HG03354 (cell line): Measurements from ENCODE around the gene CDKL1.
"Not testable (repeated sequence)": the region's sequence is repeated elsewhere in the genome, so short reads cannot be mapped to it uniquely, and the experiment has no call there.

Experiments
- ATAC-seq: cut with Tn5 transposase; IDR thresholded peaks from one replicate; pipeline ENCODE4 v1.9.1; 2021; ENCODE audit warnings: mild to moderate bottlenecking; ENCODE audit not compliant: unreplicated experiment, poor library complexity, severe bottlenecking

CDKL1 gene

GRCh38 chr14:50389668-50390441 lies 6.8 kb downstream of the CDKL1 start:
- no peak for ATAC-seq

DNA sequence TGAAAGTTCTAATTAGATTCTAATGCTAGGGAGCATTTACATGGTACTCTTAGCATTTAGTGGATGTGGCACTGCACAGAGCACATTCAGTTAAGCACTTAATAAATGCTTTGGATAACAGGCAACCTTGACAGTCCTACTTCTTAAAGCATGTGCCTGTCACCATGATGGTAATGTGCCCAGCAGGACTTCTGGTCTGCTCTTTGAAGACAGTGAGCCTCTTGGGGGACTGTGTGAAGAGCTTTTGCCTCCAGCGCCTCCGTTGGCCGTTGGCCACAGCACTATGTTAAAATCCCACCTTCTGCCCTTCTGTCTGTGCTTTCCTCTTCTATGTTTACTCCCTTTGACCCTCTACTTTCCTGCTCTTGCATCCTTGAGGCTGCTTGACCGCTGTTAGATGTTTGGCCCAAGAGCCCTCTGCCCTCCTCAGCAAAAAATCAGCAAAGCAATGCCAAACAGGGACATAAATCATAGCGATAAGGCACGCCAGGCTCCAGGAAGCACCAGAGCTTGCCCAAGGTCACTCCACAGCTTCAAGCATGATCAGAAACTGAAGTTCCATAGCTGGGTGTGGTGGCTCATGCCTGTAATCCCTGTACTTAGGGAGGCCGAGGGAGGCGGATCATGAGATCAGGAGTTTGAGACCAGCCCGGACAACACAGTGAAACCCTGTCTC lies 8.3 kb downstream of the CDKL1 start:
- ATAC-seq: no peak

DNA sequence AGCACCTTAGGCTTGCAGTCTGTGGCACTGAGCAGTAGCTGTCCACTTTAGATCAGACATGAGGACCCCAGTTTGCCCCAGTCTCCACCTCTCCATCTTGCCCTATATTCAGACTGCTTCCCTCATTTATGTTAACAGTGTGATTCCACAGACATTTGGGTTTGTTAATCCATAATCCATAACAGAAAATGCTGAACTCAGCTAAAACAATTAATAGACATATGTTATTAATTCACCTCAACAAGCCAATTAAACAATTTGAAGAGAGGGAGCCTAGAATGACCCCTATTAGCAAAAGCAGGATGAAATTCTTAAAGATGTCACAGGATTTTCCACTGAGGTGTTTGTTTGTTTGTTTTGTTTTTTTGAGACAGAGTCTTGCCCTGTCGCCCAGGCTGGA lies 9.1 kb downstream of the CDKL1 start:
- no peak for ATAC-seq

DNA sequence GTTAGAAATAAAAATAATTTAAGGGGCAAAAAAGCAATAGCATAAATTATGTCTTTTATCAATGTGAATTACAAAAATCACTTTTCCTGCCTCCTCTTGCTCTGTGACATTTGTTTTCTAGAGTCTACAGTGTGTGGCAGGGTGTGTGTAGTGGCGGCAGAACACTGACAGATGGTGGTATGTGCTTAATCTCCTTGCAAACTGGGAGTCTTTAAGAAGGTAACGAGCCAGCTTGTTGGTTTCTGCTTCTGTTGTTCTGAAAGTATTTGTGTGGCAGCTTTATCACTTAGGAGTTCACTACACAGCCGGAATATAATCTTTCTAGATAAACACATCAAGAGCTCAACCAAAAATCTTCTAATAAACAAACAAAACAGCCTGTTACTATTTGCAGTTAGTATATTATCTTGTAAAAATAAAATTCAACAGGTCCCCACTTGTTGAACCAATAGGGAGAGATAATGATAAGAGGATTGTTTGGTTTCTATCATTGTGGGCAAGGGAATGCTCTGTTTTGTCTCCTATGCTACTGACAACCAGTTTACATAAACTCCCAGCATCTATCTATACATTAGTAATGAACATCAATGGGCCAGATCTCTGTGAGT lies 13.0 kb downstream of the CDKL1 start:
- no peak for ATAC-seq

- no peak for ATAC-seq
Measured at GRCh38 chr14:50381823-50382287, 14.8 kb downstream of the CDKL1 start.

- ATAC-seq: no peak
Measured at GRCh38 chr14:50381008-50381407, 15.7 kb downstream of the CDKL1 start.

DNA sequence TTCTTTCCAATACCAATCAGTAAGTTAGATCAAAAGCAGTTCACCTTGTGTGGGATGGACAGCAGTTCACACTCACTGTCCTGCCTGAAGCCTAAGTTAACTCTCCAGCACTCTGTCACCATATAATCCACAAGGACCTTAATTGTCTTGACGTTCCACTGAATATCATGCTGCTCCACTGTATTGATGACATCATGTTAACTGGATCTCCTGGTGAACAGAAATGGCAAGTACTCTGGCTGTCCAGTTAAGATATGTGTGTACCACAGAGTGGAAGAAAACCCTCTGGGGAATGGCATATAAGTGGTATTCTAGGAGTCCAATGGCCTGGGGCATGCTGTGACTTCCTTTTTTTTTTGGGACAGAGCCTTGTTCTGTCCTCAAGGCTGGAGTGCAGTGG lies 16.2 kb downstream of the CDKL1 start:
- no peak for ATAC-seq

DNA sequence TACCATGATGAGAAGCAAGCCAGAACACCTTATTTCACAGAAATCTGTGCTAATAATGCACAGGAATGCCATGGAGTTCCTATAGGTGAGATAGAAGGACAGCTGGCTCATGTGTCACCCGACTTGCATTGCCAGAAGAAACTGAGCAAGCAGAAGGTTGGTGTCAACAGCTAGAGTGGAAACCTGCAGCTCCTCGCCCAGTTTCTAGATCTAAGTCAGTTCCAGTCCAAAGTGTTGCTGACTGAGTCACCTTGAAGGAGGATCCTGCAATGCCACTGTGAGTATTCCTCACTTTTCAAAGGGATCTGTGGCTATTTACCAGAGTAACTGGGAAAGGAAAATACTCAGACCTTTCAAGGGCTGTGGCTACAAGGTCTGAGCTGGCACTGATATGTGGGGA lies 17.1 kb downstream of the CDKL1 start:
- ATAC-seq: no peak

DNA sequence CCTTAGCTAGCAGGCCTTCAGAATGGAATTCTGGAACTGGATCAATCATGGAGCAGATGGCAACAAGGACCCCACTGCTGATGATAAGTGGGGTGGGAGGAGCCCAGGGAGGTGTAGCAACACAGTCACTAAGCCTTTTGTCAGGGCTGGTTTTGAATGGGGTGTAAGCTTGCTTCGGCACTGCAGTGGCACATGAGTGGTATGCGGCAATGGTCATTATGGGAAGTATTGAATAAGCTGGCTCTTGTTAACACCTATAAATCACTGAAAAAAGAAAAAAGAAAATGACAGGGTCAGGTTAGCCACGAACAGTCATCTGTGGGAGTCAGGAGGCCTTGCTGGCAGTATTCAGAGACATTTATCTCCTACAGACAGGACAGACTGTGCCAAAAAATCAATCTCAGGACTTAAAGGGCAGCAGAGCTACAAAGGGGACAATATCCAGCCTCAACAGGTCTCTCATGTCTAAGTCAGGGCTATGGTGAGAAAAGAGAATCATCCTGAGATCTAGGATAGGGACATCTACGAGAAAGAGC lies 19.1 kb downstream of the CDKL1 start:
- ATAC-seq: no peak

DNA sequence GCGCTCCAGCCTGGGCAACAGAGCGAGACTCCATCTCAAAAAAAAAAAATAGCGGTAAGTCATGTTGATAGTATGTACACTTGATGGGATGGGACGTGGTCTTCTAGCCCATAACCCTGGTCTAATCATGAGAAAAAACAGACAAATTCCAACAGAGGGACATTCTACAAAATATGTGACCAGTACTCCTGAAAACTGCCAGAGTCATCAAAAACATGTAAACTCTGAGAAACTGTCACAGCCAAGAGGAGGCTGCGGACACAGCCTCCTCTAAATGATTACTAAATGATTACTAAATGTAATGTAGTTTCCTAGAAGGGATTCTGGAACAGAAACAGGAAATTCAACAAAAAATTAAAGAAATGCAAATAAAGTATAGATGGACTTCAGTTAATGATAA lies 20.9 kb downstream of the CDKL1 start:
- ATAC-seq: no peak

DNA sequence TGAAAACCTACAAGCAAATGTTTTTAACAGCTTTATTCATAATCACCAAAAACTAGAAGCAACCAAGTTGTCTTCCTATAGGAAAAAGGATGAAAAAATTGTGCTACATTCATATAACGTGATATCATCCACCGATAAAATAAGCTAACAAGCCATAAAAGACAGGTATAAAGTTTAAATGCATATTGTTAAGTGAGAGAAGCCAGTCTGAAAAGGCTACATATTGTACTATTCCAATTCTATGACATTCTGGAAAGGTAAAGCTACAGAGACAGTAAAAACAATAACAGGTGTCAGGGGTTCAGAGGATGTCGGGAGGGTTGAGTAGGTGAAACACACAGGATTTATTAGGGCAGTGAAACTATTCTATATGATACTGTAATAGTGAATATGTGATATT lies 22.7 kb downstream of the CDKL1 start:
- no peak for ATAC-seq

GRCh38 chr14:50371546-50371945 lies 25.1 kb downstream of the CDKL1 start:
- no peak for ATAC-seq

DNA sequence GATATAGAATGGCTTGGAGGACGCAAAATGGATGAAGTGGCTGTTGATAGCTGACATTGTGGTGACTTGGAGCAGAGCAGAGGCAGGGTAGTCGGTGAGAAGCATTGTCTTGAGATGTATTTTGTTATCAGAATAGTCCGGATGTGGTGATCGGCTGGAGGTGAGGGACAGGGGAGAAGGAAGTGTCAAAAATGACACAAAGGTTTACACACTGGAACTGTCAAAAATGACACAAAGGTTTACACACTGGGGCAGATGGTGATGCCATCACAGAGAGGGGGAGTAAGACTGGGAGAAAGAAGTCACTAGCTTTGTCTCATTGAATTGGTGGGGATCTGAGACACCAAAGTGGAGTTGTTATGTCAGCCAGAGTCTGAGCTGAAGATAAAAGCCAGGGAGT lies 30.1 kb downstream of the CDKL1 start:
- ATAC-seq: no peak

- ATAC-seq: no peak
Measured at GRCh38 chr14:50366115-50366514, 30.6 kb downstream of the CDKL1 start.

DNA sequence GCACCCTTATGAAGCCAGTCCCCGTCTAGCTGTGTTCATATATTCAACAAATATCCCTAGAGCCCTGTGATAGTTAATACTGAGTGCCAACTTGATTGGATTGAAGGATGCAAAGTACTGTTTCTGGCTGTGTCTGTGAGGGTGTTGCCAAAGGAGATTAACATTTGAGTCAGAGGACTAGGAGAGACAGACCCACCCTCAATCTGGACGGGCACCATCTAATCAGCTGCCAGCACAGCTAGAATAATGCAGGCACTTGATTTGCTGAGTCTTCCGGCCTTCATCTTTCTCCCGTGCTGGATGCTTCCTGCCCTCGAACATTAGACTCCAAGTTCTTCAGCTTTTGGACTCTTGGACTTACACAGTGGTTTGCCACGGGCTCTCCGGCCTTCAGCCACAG lies 31.1 kb downstream of the CDKL1 start:
- ATAC-seq: not testable (repeated sequence)

- peak; percentile 33 for ATAC-seq
Measured at GRCh38 chr14:50364792-50365191, 31.9 kb downstream of the CDKL1 start.

- ATAC-seq: peak; percentile 98
Measured at GRCh38 chr14:50363714-50364111, 33.0 kb downstream of the CDKL1 start.

DNA sequence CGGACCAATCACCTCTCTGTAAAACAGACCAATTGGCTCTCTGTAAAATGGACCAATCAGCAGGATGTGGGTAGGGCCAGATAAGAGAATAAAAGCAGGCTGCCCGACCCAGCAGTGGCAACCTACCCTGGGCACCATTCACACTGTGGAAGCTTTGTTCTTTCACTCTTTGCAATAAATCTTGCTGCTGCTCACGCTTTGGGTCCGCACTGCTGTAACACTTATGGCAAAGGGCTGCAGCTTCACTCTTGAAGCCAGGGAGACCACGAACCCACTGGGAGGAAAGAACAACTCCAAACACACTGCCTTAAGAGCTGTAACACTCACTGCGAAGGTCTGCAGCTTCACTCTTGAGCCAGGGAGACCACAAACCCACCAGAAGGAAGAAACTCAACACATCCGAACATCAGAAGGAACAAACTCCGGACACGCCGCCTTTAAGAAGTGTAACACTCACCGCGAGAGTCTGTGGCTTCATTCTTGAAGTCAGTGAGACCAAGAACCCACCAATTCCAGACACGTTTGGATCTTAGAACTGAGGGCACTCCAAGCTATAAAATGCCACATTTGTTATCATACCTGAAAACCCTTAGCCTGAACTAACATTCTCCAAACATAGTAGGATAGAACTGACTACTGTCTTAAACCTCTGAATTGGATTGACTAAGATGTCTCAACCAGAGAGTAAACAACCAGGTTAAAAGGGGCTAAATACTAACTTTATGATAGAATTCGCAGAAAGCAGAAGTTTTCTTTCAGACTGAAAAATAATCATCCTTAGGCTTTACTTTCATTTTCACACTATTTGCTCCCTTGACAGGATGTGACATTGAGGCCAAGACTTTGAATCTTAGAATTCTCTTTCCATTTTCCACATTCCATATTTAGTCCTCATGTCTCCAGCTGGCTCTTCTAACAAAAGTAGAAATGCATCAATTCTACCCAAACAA lies 33.6 kb downstream of the CDKL1 start:
- peak; percentile 33 for ATAC-seq
